GM20000 (cell line): ENCODE measurements around the gene ESCO1.
"Not testable (repeated sequence)": the region's sequence is repeated elsewhere in the genome, so short reads cannot be mapped to it uniquely, and the experiment has no call there.

Experiments
- DNase-seq: peaks from one replicate; pipeline ENCODE4 v3.0.0; 2012; ENCODE audit warnings: low spot score
- TF ChIP-seq, protein P1 (sequence below): IDR thresholded peaks from 2 replicates; pipeline ENCODE4 v1.5.1; 2012; ENCODE audit warnings: mild to moderate bottlenecking, control low read depth; ENCODE audit errors: extremely low read depth, missing control alignments

The ESCO1 gene, protein sequence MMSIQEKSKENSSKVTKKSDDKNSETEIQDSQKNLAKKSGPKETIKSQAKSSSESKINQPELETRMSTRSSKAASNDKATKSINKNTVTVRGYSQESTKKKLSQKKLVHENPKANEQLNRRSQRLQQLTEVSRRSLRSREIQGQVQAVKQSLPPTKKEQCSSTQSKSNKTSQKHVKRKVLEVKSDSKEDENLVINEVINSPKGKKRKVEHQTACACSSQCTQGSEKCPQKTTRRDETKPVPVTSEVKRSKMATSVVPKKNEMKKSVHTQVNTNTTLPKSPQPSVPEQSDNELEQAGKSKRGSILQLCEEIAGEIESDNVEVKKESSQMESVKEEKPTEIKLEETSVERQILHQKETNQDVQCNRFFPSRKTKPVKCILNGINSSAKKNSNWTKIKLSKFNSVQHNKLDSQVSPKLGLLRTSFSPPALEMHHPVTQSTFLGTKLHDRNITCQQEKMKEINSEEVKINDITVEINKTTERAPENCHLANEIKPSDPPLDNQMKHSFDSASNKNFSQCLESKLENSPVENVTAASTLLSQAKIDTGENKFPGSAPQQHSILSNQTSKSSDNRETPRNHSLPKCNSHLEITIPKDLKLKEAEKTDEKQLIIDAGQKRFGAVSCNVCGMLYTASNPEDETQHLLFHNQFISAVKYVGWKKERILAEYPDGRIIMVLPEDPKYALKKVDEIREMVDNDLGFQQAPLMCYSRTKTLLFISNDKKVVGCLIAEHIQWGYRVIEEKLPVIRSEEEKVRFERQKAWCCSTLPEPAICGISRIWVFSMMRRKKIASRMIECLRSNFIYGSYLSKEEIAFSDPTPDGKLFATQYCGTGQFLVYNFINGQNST

DNA sequence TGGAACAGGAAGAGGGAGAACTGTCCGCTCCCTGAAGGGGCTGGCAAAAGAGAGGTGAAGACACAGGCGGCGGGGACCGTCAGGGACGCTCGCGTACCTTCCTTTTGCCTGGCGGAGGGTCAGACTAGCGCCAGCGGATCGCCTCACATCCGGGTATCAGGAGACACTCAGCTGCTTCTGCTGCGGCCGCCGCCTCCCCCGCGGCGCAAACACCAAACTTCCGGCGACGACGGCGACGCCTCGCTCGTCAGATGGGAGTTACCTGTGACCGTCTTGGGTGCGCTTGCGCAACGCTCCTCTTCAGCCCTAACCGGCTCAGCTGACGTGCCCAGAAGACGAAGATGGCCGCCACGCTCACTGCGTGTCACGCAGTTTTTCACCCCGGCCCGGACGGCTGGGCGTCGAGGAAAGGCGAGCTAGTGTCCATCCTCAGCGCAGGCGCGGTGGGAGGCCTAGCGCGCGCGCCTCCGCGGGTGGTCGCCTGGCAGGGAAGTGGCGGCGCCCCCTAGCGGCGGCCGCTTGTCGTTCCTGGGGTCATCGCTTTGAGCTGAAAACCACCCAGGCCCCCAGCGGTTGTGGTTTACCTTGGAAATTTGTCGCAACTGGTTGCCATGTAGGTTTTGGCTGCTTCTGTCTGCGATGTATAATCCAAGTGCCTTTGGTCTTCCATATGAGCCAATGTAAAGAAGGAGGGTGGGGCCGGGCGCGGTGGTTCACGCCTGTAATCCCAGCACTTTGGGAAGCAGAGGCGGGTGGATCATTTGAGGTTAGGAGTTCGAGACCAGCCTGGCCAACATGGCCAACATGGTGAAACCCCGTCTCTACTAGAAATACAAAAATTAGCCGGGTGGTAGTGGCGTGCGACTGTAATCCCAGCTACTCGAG is at the start of gene ESCO1:
TSS of gene ESCO1 (minus strand) at position 179 of the 885 bp plus-strand sequence. CDS start 25,861 bp downstream, outside the sequence.
- peak; percentile 96 for DNase-seq

DNA sequence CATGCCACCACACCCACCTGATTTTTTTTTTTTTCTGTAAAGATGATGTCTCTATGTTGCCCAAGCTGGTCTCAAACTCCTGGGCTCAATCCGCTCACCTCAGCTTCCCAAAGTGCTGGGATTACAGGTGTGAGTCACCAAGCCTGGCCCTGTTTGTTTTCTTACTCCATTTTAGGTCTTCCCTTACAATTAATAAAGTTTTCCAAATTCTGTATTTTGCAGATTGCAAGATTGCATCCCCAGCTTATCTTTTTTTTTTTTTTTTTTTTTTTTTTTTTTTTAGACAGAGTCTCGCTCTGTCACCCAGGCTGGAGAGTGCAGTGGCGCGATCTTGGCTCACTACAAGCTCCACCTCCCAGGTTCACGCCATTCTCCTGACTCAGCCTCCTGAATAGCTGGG is 39.9 kb upstream of the ESCO1 start:
- not testable (repeated sequence) for DNase-seq

More for the DNA sequence above, at the start of gene ESCO1:
- TF ChIP-seq, protein P1, sequence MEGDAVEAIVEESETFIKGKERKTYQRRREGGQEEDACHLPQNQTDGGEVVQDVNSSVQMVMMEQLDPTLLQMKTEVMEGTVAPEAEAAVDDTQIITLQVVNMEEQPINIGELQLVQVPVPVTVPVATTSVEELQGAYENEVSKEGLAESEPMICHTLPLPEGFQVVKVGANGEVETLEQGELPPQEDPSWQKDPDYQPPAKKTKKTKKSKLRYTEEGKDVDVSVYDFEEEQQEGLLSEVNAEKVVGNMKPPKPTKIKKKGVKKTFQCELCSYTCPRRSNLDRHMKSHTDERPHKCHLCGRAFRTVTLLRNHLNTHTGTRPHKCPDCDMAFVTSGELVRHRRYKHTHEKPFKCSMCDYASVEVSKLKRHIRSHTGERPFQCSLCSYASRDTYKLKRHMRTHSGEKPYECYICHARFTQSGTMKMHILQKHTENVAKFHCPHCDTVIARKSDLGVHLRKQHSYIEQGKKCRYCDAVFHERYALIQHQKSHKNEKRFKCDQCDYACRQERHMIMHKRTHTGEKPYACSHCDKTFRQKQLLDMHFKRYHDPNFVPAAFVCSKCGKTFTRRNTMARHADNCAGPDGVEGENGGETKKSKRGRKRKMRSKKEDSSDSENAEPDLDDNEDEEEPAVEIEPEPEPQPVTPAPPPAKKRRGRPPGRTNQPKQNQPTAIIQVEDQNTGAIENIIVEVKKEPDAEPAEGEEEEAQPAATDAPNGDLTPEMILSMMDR: peak; percentile 88

DNA sequence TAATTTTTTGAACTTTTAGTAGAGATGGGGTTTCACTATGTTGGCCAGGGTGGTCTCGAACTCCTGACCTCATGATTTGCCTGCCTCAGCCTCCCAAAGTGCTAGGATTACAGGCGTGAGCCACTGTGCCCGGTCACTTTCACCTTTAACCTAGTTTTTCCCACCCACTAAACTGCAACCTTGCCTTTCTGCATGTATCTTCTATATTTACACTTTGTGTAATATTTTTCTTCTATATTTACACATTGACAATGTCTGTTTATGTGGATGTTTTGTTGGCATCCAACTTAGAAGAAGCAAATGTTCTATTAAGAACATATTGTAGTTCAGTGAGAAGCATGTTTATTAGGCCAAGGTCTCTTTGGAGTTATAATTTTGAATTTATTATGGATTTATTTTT is 38.3 kb upstream of the ESCO1 start:
- TF ChIP-seq, protein P1: no peak
- DNase-seq: no peak

DNA sequence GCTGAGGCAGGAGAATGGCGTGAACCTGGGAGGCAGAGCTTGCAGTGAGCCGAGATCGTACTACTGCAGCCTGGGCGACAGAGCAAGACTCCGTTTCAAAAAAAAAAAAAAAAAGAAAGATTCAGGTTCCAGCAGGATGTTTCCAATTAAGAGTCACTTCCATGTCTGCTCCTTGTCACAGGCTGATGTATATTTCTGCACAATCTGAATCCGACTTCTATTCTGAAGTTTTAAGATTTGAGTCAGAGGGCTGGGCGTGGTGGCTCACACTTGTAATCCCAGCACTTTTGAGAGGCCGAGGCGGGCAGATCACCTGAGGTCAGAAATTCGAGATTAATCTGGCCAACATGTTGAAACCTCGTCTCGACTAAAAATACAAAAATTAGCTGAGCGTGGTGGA is 36.3 kb upstream of the ESCO1 start:
- DNase-seq: no peak
- TF ChIP-seq, protein P1: no peak

DNA sequence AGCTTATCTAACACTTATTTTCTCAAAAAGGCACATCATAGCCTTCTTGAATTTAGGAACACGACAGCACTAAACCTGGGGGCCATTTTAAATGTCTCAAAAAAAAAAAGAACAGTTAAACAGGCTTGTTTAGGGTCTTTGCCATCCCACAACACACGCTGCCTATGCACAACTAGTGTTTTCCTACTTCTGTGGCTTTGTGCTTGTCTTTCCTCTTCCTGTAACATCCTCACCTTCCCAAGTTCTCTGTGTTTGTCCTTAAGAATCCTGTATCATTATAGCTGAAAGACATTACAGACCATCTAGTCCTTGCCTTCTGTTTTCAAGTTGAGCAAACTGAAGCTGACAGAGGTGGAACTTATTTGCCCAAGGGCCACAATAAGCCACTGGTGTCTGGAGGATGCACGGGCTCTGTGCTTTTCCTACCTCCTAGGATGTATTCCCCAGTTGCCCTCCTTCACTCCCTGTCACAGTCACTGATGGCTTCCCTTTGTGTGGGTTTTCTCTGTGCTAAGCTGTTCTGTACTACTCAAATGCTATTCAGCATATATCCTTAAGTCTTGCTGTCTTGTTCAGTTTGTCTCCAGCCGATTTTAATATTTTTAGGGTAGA is 34.2 kb upstream of the ESCO1 start:
- TF ChIP-seq, protein P1: no peak
- DNase-seq: no peak

DNA sequence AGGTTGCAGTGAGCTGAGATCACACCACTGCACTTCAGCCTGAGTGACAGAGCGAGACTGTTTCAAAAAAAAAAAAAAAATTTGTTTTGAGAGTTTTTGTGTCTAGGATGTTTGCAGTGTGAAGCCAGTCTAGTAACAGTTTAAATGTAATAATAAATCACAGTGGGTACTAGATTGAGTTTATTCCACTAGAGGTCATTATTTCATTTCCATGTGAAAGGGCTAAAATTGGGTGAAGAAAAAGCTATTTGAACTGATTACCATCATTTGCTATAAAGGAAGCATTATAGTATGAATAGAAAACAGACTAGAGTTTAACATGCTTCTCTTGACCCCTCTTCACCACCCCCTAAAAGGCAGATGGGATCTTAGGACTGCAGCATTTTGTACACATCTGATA is 31.9 kb upstream of the ESCO1 start:
- DNase-seq: no peak
- TF ChIP-seq, protein P1: no peak

DNA sequence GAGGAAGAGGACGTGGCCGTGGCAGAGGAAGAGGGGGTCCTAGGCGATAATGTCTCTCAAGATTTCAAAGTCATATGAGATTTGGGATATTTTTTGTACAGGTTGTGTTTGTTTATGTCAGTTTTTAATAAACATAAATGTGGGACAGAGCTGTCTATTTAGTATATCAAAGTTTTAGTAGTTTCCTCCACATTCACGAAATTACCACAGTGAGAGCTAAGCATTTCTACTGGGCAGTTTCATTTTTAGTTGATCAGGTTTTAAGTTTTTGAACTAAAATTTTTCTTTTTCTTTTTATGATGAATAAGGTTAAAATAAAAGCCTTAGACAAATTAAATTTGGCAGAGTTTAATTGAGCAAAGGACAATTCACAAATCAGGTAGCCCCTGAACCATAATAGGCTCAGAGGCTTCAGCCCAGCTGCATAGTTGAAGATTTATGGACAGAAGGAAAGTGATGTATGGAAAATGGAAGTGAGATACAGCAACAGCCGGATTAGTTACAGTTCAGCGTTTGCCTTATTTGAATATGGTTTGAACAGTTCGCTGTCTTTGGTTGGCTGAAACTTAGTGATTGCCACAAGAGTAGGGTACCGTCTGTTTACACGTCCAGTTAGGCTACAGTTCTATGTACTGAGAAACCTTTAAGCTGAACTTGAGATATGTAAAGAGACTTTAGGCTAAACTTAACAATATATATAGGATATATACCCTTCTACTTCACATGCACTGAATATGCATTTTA is 28.8 kb upstream of the ESCO1 start:
- TF ChIP-seq, protein P1: no peak
- peak; percentile 14 for DNase-seq

DNA sequence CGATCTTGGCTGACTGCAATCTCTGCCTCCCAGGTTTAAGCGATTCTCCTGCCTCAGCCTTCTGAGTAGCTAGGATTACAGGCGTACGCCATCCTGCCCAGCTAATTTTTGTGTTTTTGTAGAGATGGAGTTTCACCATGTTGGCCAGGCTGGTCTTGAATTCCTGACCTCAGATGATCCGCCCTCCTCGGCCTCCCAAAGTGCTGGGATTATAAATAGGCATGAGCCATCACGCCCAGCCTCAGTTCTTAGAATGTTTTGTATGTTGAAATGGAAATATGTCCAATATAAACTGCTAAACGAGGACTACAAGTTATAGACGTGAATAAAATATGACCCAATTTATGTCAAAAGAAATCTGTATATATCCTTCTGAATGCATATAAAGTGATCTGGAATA is 21.1 kb upstream of the ESCO1 start:
- DNase-seq: not testable (repeated sequence)
